Measurements from ENCODE around the gene ATG4D. TPM values are rescaled to one million over a fixed set of nuclear protein-coding genes. Genes with fewer than 3 reads are reported as not detected.

ATG4D gene
- total and polyA plus RNA-seq, 2 experiments from 2014 or later = 6.2 to 18.0 TPM

- 79% methylated on average over 13 of the region's 13 CpGs for WGBS, 2 experiments (ENCODE audit: low coverage in 1 of 2, low lambda C conversion rate in 2 of 2, missing lambda C conversion rate in 2 of 2)
- no peaks in the 10 kb centered on the region for H3F3A ChIP-seq (ENCODE audit: insufficient read depth)
- TF ChIP-seq EZH2 (IDR thresholded peaks at IDR 0.05; ENCODE audit: insufficient read depth, poor library complexity, severe bottlenecking) (no peak), EZH2phosphoT487 (IDR thresholded peaks at IDR 0.05; ENCODE audit: insufficient read depth, low read depth) (no peak)
- H3K27me3 ChIP-seq (replicated peaks; ENCODE audit: insufficient read depth) = no peaks in the 10 kb centered on the region
- H4K20me1 ChIP-seq (ENCODE audit: insufficient read depth) = no peaks in the 10 kb centered on the region
- peaks cover 13% of the 10 kb centered on the region; the same call in 1 of the 2 replicates for H3K36me3 ChIP-seq (ENCODE audit: low read depth)
- in situ Hi-C loops (cut with MboI) = no loop called here
- H3K4me3 ChIP-seq = no peak overlapping the region
- no peak overlapping the region for H3K27ac ChIP-seq
- no peak overlapping the region for H2AFZ ChIP-seq
- H3K9ac ChIP-seq = no peak overlapping the region
- no peak for DNase-seq
- no peak overlapping the region for H3K4me2 ChIP-seq (ENCODE audit: unreplicated experiment)
- no peaks in the 10 kb centered on the region for H3K79me2 ChIP-seq (ENCODE audit: insufficient read depth)
- no peaks in the 10 kb centered on the region for H3K9me3 ChIP-seq (ENCODE audit: low read depth)
- no peaks in the 10 kb centered on the region for H3K4me1 ChIP-seq (ENCODE audit: insufficient read depth)
- H3K9me2 ChIP-seq (ENCODE audit: insufficient read depth) = no peaks in the 10 kb centered on the region
Observed at GRCh38 chr19:10553087-10553667, 9.5 kb downstream of the ATG4D start.

- Histone ChIP-seq H3K4me1 (ENCODE audit: insufficient read depth) (no peaks in the 10 kb centered on the region), H3K27ac (no peak overlapping the region), H3K4me3 (no peak overlapping the region), H3F3A (ENCODE audit: insufficient read depth) (no peaks in the 10 kb centered on the region), H3K79me2 (ENCODE audit: insufficient read depth) (no peaks in the 10 kb centered on the region), H3K36me3 (ENCODE audit: low read depth) (peaks cover 13% of the 10 kb centered on the region; the same call in 1 of the 2 replicates), H3K9ac (no peak overlapping the region), H4K20me1 (ENCODE audit: insufficient read depth) (no peaks in the 10 kb centered on the region), H3K9me2 (ENCODE audit: insufficient read depth) (no peaks in the 10 kb centered on the region), H3K9me3 (ENCODE audit: low read depth) (no peaks in the 10 kb centered on the region), H3K4me2 (ENCODE audit: unreplicated experiment) (no peak overlapping the region), H2AFZ (no peak overlapping the region), H3K27me3 (replicated peaks; ENCODE audit: insufficient read depth) (no peaks in the 10 kb centered on the region)
- TF ChIP-seq EZH2 (IDR thresholded peaks at IDR 0.05; ENCODE audit: insufficient read depth, poor library complexity, severe bottlenecking) (no peak), EZH2phosphoT487 (IDR thresholded peaks at IDR 0.05; ENCODE audit: insufficient read depth, low read depth) (no peak)
- DNase-seq = no peak
- in situ Hi-C loops (cut with MboI) = no loop called here
- WGBS, 2 experiments (ENCODE audit: low coverage in 1 of 2, low lambda C conversion rate in 2 of 2, missing lambda C conversion rate in 2 of 2) = 86 to 89% methylated on average over 12 of the region's 12 CpGs
Observed at GRCh38 chr19:10553943-10554381, 10.3 kb downstream of the ATG4D start.

GRCh38 chr19:10554760-10555609 is 11.3 kb downstream of the ATG4D start:
- no peaks in the 10 kb centered on the region for H3F3A ChIP-seq (ENCODE audit: insufficient read depth)
- no peak overlapping the region for H3K9ac ChIP-seq
- H3K9me3 ChIP-seq (ENCODE audit: low read depth) = no peaks in the 10 kb centered on the region
- H3K4me1 ChIP-seq (ENCODE audit: insufficient read depth) = no peaks in the 10 kb centered on the region
- no peaks in the 10 kb centered on the region for H3K79me2 ChIP-seq (ENCODE audit: insufficient read depth)
- H4K20me1 ChIP-seq (ENCODE audit: insufficient read depth) = no peaks in the 10 kb centered on the region
- H2AFZ ChIP-seq = no peak overlapping the region
- peaks cover 13% of the 10 kb centered on the region; the same call in 1 of the 2 replicates for H3K36me3 ChIP-seq (ENCODE audit: low read depth)
- in situ Hi-C loops (cut with MboI) = no loop called here
- H3K4me3 ChIP-seq = no peak overlapping the region
- no peak overlapping the region for H3K4me2 ChIP-seq (ENCODE audit: unreplicated experiment)
- WGBS, 2 experiments (ENCODE audit: low coverage in 1 of 2, low lambda C conversion rate in 2 of 2, missing lambda C conversion rate in 2 of 2) = 83 to 85% methylated on average over 19 to 30 of the region's 30 CpGs
- TF ChIP-seq EZH2phosphoT487 (IDR thresholded peaks at IDR 0.05; ENCODE audit: insufficient read depth, low read depth) (no peak), EZH2 (IDR thresholded peaks at IDR 0.05; ENCODE audit: insufficient read depth, poor library complexity, severe bottlenecking) (no peak)
- no peak for DNase-seq
- H3K27ac ChIP-seq = no peak overlapping the region
- H3K9me2 ChIP-seq (ENCODE audit: insufficient read depth) = no peaks in the 10 kb centered on the region
- H3K27me3 ChIP-seq (replicated peaks; ENCODE audit: insufficient read depth) = no peaks in the 10 kb centered on the region

- Histone ChIP-seq H3K79me2 (ENCODE audit: insufficient read depth) (no peaks in the 10 kb centered on the region), H3K9me3 (ENCODE audit: low read depth) (no peaks in the 10 kb centered on the region), H3K9me2 (ENCODE audit: insufficient read depth) (no peaks in the 10 kb centered on the region), H3K4me2 (ENCODE audit: unreplicated experiment) (no peak overlapping the region), H3K27ac (no peak overlapping the region), H3K27me3 (replicated peaks; ENCODE audit: insufficient read depth) (no peaks in the 10 kb centered on the region), H3K36me3 (ENCODE audit: low read depth) (peaks cover 13% of the 10 kb centered on the region; the same call in 1 of the 2 replicates), H4K20me1 (ENCODE audit: insufficient read depth) (no peaks in the 10 kb centered on the region), H3F3A (ENCODE audit: insufficient read depth) (no peaks in the 10 kb centered on the region), H3K4me1 (ENCODE audit: insufficient read depth) (no peaks in the 10 kb centered on the region), H2AFZ (no peak overlapping the region), H3K4me3 (no peak overlapping the region), H3K9ac (no peak overlapping the region)
- TF ChIP-seq EZH2 (IDR thresholded peaks at IDR 0.05; ENCODE audit: insufficient read depth, poor library complexity, severe bottlenecking) (no peak), EZH2phosphoT487 (IDR thresholded peaks at IDR 0.05; ENCODE audit: insufficient read depth, low read depth) (no peak)
- in situ Hi-C loops (cut with MboI) = no loop called here
- 86 to 87% methylated on average over 7 of the region's 7 CpGs for WGBS, 2 experiments (ENCODE audit: low coverage in 1 of 2, low lambda C conversion rate in 2 of 2, missing lambda C conversion rate in 2 of 2)
- no peak for DNase-seq
Observed at GRCh38 chr19:10555610-10555973, 11.9 kb downstream of the ATG4D start.

All from GM23248 (cell line).